Kidney (tissue), 14 donors: ENCODE data around the gene NANOS1. TPM values are rescaled to one million over a fixed set of nuclear protein-coding genes. Genes with fewer than 3 reads are reported as not detected.

ENCODE experiments used
- DNase-seq, 5 donors: peaks; one replicate each; pipeline ENCODE4 v3.0.0-alpha.2; 2013 to 2020
- FAIRE-seq: peaks from 2 replicates; lab custom pipeline; 2012; peaks lifted over from hg19 to GRCh38; lab: Jason Lieb, UNC
- H3K27ac ChIP-seq, 2 donors: one replicate each; pipeline ENCODE4 v1.7.0; 2013; ENCODE audit warnings: low read depth in 2 of 2, low read length in 2 of 2, inconsistent platforms in 1 of 2
- H3K27me3 ChIP-seq: one replicate; pipeline ENCODE4 v1.7.1; 2013; ENCODE audit warnings: low read length, inconsistent platforms; ENCODE audit not compliant: control insufficient read depth, insufficient read depth
- H3K36me3 ChIP-seq, 3 donors: one replicate each; pipeline versions ENCODE4 v1.7.0 to v1.7.1; 2013; ENCODE audit warnings: low read length in 3 of 3, control low read depth in 1 of 3, inconsistent platforms in 1 of 3; ENCODE audit not compliant: insufficient read depth in 3 of 3, control insufficient read depth in 2 of 3
- H3K4me1 ChIP-seq, 3 donors: one replicate each; pipeline versions ENCODE4 v1.7.0 to v1.7.1; 2013; ENCODE audit warnings: low read length in 3 of 3, inconsistent platforms in 1 of 3, low read depth in 1 of 3; ENCODE audit not compliant: control insufficient read depth in 2 of 3, insufficient read depth in 2 of 3
- H3K4me3 ChIP-seq, 3 donors: one replicate each; pipeline versions ENCODE4 v1.7.0 to v1.8.1; 2013; ENCODE audit warnings: low read length in 3 of 3, control low read depth in 1 of 3, inconsistent platforms in 1 of 3
- H3K9ac ChIP-seq, 3 donors: one replicate each; pipeline versions ENCODE4 v1.7.0 to v1.7.1; 2013; ENCODE audit warnings: low read length in 3 of 3, control low read depth in 1 of 3, inconsistent platforms in 1 of 3
- H3K9me3 ChIP-seq, 3 donors: one replicate each; pipeline versions ENCODE4 v1.7.0 to v1.7.1; 2013; ENCODE audit warnings: low read length in 3 of 3, control low read depth in 1 of 3, inconsistent platforms in 1 of 3; ENCODE audit not compliant: control insufficient read depth in 2 of 3, insufficient read depth in 1 of 3
- CTCF ChIP-seq: IDR thresholded peaks from 3 replicates; pipeline ENCODE4 v1.5.1; 2012; ENCODE audit warnings: mild to moderate bottlenecking, moderate library complexity, borderline replicate concordance; ENCODE audit not compliant: insufficient read depth; ENCODE audit errors: extremely low read depth
- intact Hi-C: fragments of 100-400 bp; cut with DNase I; formaldehyde crosslinking; loops from one replicate; pipeline ENCODE4 v1.11.1; 2022
- polyA plus RNA-seq: library from polyadenylated mRNA; stranded (reverse); fragments of 350-450 nt; fragmentation: Illumina TruSeq; extraction: RNeasy Lipid Tissue Mini Kit (QIAGEN cat#74804); gene quantifications from one replicate; pipeline ENCODE4 v1.2.3, GENCODE V29; 2014; ENCODE audit warnings: low read depth, low replicate concordance; ENCODE audit not compliant: insufficient read depth
- total RNA-seq: library from RNA; stranded (reverse); fragmentation: NEBNext Ultra II Directional; extraction: Animal tissue kit (Norgen Biotek cat#: 25700); gene quantifications from one replicate; pipeline ENCODE4 v1.2.1, GENCODE V29; 2021
- donor health status: control.
- donor health status: control.
- donor health status: control.
- donor health status: control.
- donor health status: control.
- donor health status: DM: yes; HTN: yes; CAD: no.
- donor health status: Normal renal cell carcinoma (clear cell type).

Gene NANOS1
- total and polyA plus RNA-seq, 2 donors from 2014 or later = 1.1 to 4.5 TPM

GRCh38 chr10:119024882-119025281 lies 4.6 kb upstream of the NANOS1 start:
- TF ChIP-seq CTCF = no peak
- Histone ChIP-seq H3K27me3 (no peaks in the 10 kb centered on the region), H3K4me1 (peaks cover 0 to 4% (median 0%) of the 10 kb centered on the region in 3 donors), H3K9ac (no peak overlapping the region), H3K4me3 (no peak overlapping the region), H3K36me3 (no peaks in the 10 kb centered on the region), H3K27ac (no peak overlapping the region), H3K9me3 (no peaks in the 10 kb centered on the region)
- DNase-seq = no peak
- FAIRE-seq = no peak
- intact Hi-C loops = no loop called here

DNA sequence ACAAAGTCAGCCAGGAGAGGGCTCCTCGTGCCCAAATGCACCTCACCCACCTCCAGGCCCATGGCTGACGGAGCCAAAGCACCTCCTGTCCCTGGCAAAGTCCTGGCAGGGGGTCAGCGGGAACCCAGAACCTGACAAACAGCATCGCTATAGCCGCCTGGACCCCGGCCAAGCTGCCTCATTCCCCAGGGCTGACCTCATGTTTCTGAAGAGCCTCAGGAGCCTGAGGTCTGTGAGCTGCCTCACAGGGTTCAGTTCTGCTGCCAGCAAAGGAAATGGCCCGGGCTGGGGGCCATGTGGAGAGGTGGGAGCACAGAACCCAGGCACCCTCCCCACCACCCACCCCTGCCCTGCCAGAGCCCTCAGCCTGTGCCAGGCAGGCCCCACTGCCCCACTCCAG lies 4.2 kb upstream of the NANOS1 start:
- no peak overlapping the region for H3K9ac ChIP-seq
- intact Hi-C loops = no loop called here
- FAIRE-seq = no peak

DNA sequence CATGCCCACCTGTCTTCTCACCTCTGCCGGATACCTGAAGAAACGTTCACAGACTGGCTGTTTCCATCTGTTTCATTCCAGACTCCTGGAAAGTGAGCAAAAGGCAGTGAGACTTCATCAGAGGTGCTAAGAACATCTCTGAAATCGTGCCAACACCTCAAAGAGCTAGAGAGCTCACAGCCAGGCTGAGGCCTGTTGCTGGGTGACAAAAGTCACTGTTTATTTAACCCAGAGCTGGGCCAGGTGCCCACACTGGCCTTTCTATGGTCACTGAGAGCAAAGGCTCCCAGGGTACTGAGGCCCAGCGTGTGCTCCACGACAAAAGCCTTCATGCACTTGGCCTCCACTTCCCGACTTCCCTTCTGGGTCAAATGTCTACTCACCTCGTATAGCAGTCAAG lies 3.7 kb upstream of the NANOS1 start:
- DNase-seq = no peak
- H3K36me3 ChIP-seq = no peaks in the 10 kb centered on the region
- H3K9me3 ChIP-seq = no peaks in the 10 kb centered on the region
- TF ChIP-seq CTCF = no peak
- H3K27ac ChIP-seq = no peak overlapping the region
- H3K4me3 ChIP-seq = no peak overlapping the region
- intact Hi-C loops = no loop called here
- peaks cover 0 to 7% (median 1%) of the 10 kb centered on the region in 3 donors for H3K4me1 ChIP-seq
- H3K9ac ChIP-seq = no peak overlapping the region
- no peaks in the 10 kb centered on the region for H3K27me3 ChIP-seq
- no peak for FAIRE-seq

More for the DNA sequence above, 4.2 kb upstream of the NANOS1 start:
- no peak overlapping the region for H3K27ac ChIP-seq
- H3K4me1 ChIP-seq = peaks cover 0 to 4% (median 0%) of the 10 kb centered on the region in 3 donors
- no peaks in the 10 kb centered on the region for H3K36me3 ChIP-seq
- no peak for TF ChIP-seq CTCF
- DNase-seq = peak in 2 of 5 donors; percentile 17 to 92
- no peaks in the 10 kb centered on the region for H3K27me3 ChIP-seq
- no peak overlapping the region for H3K4me3 ChIP-seq
- no peaks in the 10 kb centered on the region for H3K9me3 ChIP-seq
